ENCODE data around the gene AKR1C1. TPM values are rescaled to one million over a fixed set of nuclear protein-coding genes. Genes with fewer than 3 reads are reported as not detected.

Gene AKR1C1
- total and polyA plus RNA-seq, 2 of the 13 experiments (the other 11 are each of a cell fraction or from before 2014, with no cell fraction given) = 948 to 2,238 TPM

- TF ChIP-seq ZNF782 (CRISPR knock-in tag; IDR thresholded peaks at IDR 0.05; ENCODE audit: borderline replicate concordance) = 0 out of 2 replicates have a peak, but pooled peaks have one; percentile 63
- TF ChIP-seq RBM22 (optimal IDR thresholded peaks at IDR 0.05; ENCODE audit: low read length) = peak; percentile 100
- TF ChIP-seq, protein P1, sequence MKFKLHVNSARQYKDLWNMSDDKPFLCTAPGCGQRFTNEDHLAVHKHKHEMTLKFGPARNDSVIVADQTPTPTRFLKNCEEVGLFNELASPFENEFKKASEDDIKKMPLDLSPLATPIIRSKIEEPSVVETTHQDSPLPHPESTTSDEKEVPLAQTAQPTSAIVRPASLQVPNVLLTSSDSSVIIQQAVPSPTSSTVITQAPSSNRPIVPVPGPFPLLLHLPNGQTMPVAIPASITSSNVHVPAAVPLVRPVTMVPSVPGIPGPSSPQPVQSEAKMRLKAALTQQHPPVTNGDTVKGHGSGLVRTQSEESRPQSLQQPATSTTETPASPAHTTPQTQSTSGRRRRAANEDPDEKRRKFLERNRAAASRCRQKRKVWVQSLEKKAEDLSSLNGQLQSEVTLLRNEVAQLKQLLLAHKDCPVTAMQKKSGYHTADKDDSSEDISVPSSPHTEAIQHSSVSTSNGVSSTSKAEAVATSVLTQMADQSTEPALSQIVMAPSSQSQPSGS (CRISPR knock-in tag; IDR thresholded peaks at IDR 0.05) = peak; percentile 50; the same call in 1 of the 2 replicates
- no peak for TF ChIP-seq SCMH1 (CRISPR knock-in tag; IDR thresholded peaks at IDR 0.05; ENCODE audit: borderline replicate concordance)
- peak; percentile 53; the same call in 1 of the 2 replicates for TF ChIP-seq CBFB (CRISPR knock-in tag; IDR thresholded peaks at IDR 0.05)
- no peak for TF ChIP-seq RBAK (CRISPR knock-in tag; IDR thresholded peaks at IDR 0.05)
- TF ChIP-seq ZBTB40 (IDR thresholded peaks at IDR 0.05) = no peak
- TF ChIP-seq ZBTB40 (CRISPR knock-in tag; IDR thresholded peaks at IDR 0.05) = 0 out of 2 replicates have a peak, but pooled peaks have one; percentile 34
- TF ChIP-seq ZNF740 (CRISPR knock-in tag; IDR thresholded peaks at IDR 0.05) = 0 out of 2 replicates have a peak, but pooled peaks have one; percentile 24
- TF ChIP-seq, protein P2, sequence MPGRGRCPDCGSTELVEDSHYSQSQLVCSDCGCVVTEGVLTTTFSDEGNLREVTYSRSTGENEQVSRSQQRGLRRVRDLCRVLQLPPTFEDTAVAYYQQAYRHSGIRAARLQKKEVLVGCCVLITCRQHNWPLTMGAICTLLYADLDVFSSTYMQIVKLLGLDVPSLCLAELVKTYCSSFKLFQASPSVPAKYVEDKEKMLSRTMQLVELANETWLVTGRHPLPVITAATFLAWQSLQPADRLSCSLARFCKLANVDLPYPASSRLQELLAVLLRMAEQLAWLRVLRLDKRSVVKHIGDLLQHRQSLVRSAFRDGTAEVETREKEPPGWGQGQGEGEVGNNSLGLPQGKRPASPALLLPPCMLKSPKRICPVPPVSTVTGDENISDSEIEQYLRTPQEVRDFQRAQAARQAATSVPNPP (CRISPR knock-in tag; IDR thresholded peaks at IDR 0.05) = peak; percentile 84
- TF ChIP-seq MIER3 (CRISPR knock-in tag; IDR thresholded peaks at IDR 0.05; ENCODE audit: borderline replicate concordance) = no peak
- TF ChIP-seq SMC3 (IDR thresholded peaks at IDR 0.05; ENCODE audit: low read length) = peak; percentile 82
- TF ChIP-seq ZNF672 (CRISPR knock-in tag; IDR thresholded peaks at IDR 0.05) = no peak
- TF ChIP-seq RORA (CRISPR knock-in tag; IDR thresholded peaks at IDR 0.05) = no peak
- TF ChIP-seq TRIM22 (IDR thresholded peaks at IDR 0.05) = no peak
- TF ChIP-seq XBP1 (CRISPR knock-in tag; IDR thresholded peaks at IDR 0.05) = no peak
Observed at GRCh38 chr10:4981722-4982471, 18.7 kb downstream of the AKR1C1 start (continued).

Data from HepG2 (cell line).